ENCODE data around the gene STUM.

GRCh38 chr1:226607268-226607660 is 58.7 kb downstream of the STUM start:
- no peak for TF ChIP-seq CTCF (IDR thresholded peaks at IDR 0.05)
- no peak for TF ChIP-seq POLR2A (IDR thresholded peaks at IDR 0.05)
